Body of pancreas (tissue), 4 donors: Measurements from ENCODE around the gene GATA3. TPM values are rescaled to one million over a fixed set of nuclear protein-coding genes. Genes with fewer than 3 reads are reported as not detected.

ENCODE experiments used
- ATAC-seq: fragments of 150-250 bp; one replicate; pipeline ENCODE4 v1.9.1; 2016
- DNase-seq, 4 donors: peaks; one replicate each; pipeline ENCODE4 v3.0.0-alpha.2; 2019
- H3K27ac ChIP-seq, 4 donors: fragments of 200-600 bp; sonication (generic); 1 replicate in 3 of 4; 2 replicates in 1 of 4; pipeline versions ENCODE4 v1.5.1 to v1.6.1; 2016 to 2019; ENCODE audit warnings: mild to moderate bottlenecking in 1 of 4, mixed read lengths in 1 of 4, moderate library complexity in 1 of 4
- H3K27me3 ChIP-seq, 2 donors: fragments of 200-600 bp; sonication (generic); one replicate each; pipeline ENCODE4 v1.6.0; 2016; ENCODE audit warnings: mild to moderate bottlenecking in 1 of 2
- H3K36me3 ChIP-seq, 2 donors: fragments of 200-600 bp; sonication (generic); replicated peaks in 1 of 2; 2 replicates each; pipeline ENCODE4 v1.5.1; 2016; ENCODE audit warnings: low read depth in 2 of 2; ENCODE audit not compliant: insufficient read depth in 1 of 2
- H3K4me1 ChIP-seq: fragments of 200-600 bp; sonication (generic); one replicate; pipeline ENCODE4 v1.6.0; 2016
- H3K4me3 ChIP-seq, 2 donors: fragments of 200-600 bp; sonication (generic); 1 replicate in 1 of 2; 2 replicates in 1 of 2; pipeline ENCODE4 v1.5.1; 2016 to 2019
- H3K9me3 ChIP-seq, 3 donors: fragments of 200-600 bp; sonication (generic); 1 replicate in 2 of 3; 2 replicates in 1 of 3; pipeline ENCODE4 v1.5.1; 2016
- CTCF ChIP-seq, 7 experiments: fragments of 450-650 bp in 4 of 7; fragments of 200-600 bp in 3 of 7; sonication (generic) in 3 of 7; IDR thresholded peaks; one replicate each; pipeline ENCODE4 v1.5.1; 2016 to 2019; ENCODE audit warnings: antibody characterized with exemption in 7 of 7
- POLR2A ChIP-seq, 3 donors: fragments of 450-650 bp; IDR thresholded peaks; one replicate each; pipeline ENCODE4 v1.6.1; 2016; ENCODE audit warnings: antibody characterized with exemption in 3 of 3, mild to moderate bottlenecking in 2 of 3
- WGBS, 2 donors: methylation state at CpG; one replicate each; pipeline ENCODE4 v1.1.5; 2017; 5-methylcytosine and 5-hydroxymethylcytosine counted together
- intact Hi-C: fragments of 100-400 bp; cut with DNase I; formaldehyde crosslinking; loops from one replicate; pipeline ENCODE4 v1.15.1; 2023
- total RNA-seq, 2 donors: library from RNA; depleted of rRNA; stranded (reverse); fragments of >200 nt; gene quantifications; one replicate each; pipeline ENCODE4 v1.1.0, GENCODE V29; 2016

The GATA3 gene
- total RNA-seq, 2 donors from 2014 or later, result 0.26 to 0.66 TPM

GRCh38 chr10:8088504-8088903 is 34.0 kb downstream of the GATA3 start:
- 51 to 62% methylated on average over 6 of the region's 6 CpGs for WGBS, 2 donors
- H3K9me3 ChIP-seq, result no peaks in the 10 kb centered on the region
- H3K27me3 ChIP-seq, result no peaks in the 10 kb centered on the region
- H3K4me3 ChIP-seq, result no peak overlapping the region
- TF ChIP-seq POLR2A (IDR thresholded peaks at IDR 0.05) (no peak), CTCF (IDR thresholded peaks at IDR 0.05) (no peak)
- no peak for ATAC-seq
- H3K4me1 ChIP-seq, result no peaks in the 10 kb centered on the region
- intact Hi-C loops, result no loop called here
- DNase-seq, result no peak
- no peaks in the 10 kb centered on the region for H3K36me3 ChIP-seq
- H3K27ac ChIP-seq, result no peak overlapping the region

- no peak overlapping the region for H3K27ac ChIP-seq
- no peaks in the 10 kb centered on the region for H3K9me3 ChIP-seq
- H3K36me3 ChIP-seq, result no peaks in the 10 kb centered on the region
- TF ChIP-seq CTCF (IDR thresholded peaks at IDR 0.05) (no peak), POLR2A (IDR thresholded peaks at IDR 0.05) (no peak)
- intact Hi-C loops, result no loop called here
- H3K27me3 ChIP-seq, result no peaks in the 10 kb centered on the region
- DNase-seq (no peak), ATAC-seq (no peak)
- H3K4me1 ChIP-seq, result no peaks in the 10 kb centered on the region
- WGBS, 2 donors, result 49 to 52% methylated on average over 2 of the region's 2 CpGs
- no peak overlapping the region for H3K4me3 ChIP-seq
These were observed 37.9 kb downstream of the GATA3 start for GRCh38 chr10:8092428-8092827.

GRCh38 chr10:8095959-8096358 is 41.5 kb downstream of the GATA3 start:
- DNase-seq, result no peak
- TF ChIP-seq POLR2A (IDR thresholded peaks at IDR 0.05) (no peak), CTCF (IDR thresholded peaks at IDR 0.05) (no peak)
- Histone ChIP-seq H3K27me3 (no peaks in the 10 kb centered on the region), H3K4me1 (no peaks in the 10 kb centered on the region), H3K36me3 (no peaks in the 10 kb centered on the region), H3K9me3 (no peaks in the 10 kb centered on the region), H3K4me3 (no peak overlapping the region), H3K27ac (no peak overlapping the region)
- no peak for ATAC-seq
- WGBS, 2 donors, result 54 to 57% methylated on average over 11 to 14 of the region's 14 CpGs
- intact Hi-C loops, result no loop called here

GRCh38 chr10:8096931-8097330 is 42.4 kb downstream of the GATA3 start:
- 89 to 92% methylated on average over 5 of the region's 5 CpGs for WGBS, 2 donors
- TF ChIP-seq CTCF (IDR thresholded peaks at IDR 0.05) (no peak), POLR2A (IDR thresholded peaks at IDR 0.05) (no peak)
- Histone ChIP-seq H3K4me1 (no peaks in the 10 kb centered on the region), H3K4me3 (no peak overlapping the region), H3K27ac (no peak overlapping the region), H3K9me3 (no peaks in the 10 kb centered on the region), H3K27me3 (no peaks in the 10 kb centered on the region), H3K36me3 (no peaks in the 10 kb centered on the region)
- DNase-seq (no peak), ATAC-seq (no peak)
- intact Hi-C loops, result no loop called here

- H3K27me3 ChIP-seq, result no peaks in the 10 kb centered on the region
- ATAC-seq (no peak), DNase-seq (no peak)
- no peaks in the 10 kb centered on the region for H3K36me3 ChIP-seq
- intact Hi-C loops, result no loop called here
- WGBS, 2 donors, result 39 to 51% methylated on average over 4 of the region's 4 CpGs
- no peak overlapping the region for H3K4me3 ChIP-seq
- no peaks in the 10 kb centered on the region for H3K4me1 ChIP-seq
- TF ChIP-seq CTCF (IDR thresholded peaks at IDR 0.05), result no peak
- TF ChIP-seq POLR2A (IDR thresholded peaks at IDR 0.05), result no peak
- H3K27ac ChIP-seq, result no peak overlapping the region
- H3K9me3 ChIP-seq, result no peaks in the 10 kb centered on the region
These were observed 45.9 kb downstream of the GATA3 start for GRCh38 chr10:8100366-8100765.
